DMS114 treated with DMSO at 0.1 percent for 48 hours (cell line): ENCODE measurements around the gene UNK.
"Not testable (repeated sequence)": the region's sequence is repeated elsewhere in the genome, so short reads cannot be mapped to it uniquely, and the experiment has no call there.

Experiments used
- DNase-seq: peaks from one replicate; lab custom pipeline; 2025; ENCODE audit not compliant: unreplicated experiment; lab: John Stamatoyannopoulos, UW

Gene UNK

GRCh38 chr17:75773121-75773807 lies 11.3 kb upstream of the UNK start:
- no peak for DNase-seq

- no peak for DNase-seq
These were observed 10.7 kb upstream of the UNK start for GRCh38 chr17:75773808-75774470.

GRCh38 chr17:75774471-75774990 lies 10.1 kb upstream of the UNK start:
- no peak for DNase-seq

- no peak for DNase-seq
These were observed 9.5 kb upstream of the UNK start for GRCh38 chr17:75774991-75775668.

GRCh38 chr17:75776386-75777295 lies 8.0 kb upstream of the UNK start:
- DNase-seq, result no peak

GRCh38 chr17:75777296-75777922 lies 7.2 kb upstream of the UNK start:
- no peak for DNase-seq

- not testable (repeated sequence) for DNase-seq
These were observed 6.3 kb upstream of the UNK start for GRCh38 chr17:75778066-75778860.

GRCh38 chr17:75778861-75779249 lies 5.8 kb upstream of the UNK start:
- no peak for DNase-seq

GRCh38 chr17:75779250-75779986 lies 5.2 kb upstream of the UNK start:
- peak; percentile 99 for DNase-seq

GRCh38 chr17:75779987-75780889 lies 4.4 kb upstream of the UNK start:
- DNase-seq, result no peak

- DNase-seq, result peak; percentile 57
These were observed 1.4 kb upstream of the UNK start for GRCh38 chr17:75783069-75783783.

- no peak for DNase-seq
These were observed 668 bp upstream of the UNK start for GRCh38 chr17:75783803-75784472.

GRCh38 chr17:75785016-75785890 lies 647 bp downstream of the UNK start:
- peak; percentile 74 for DNase-seq

GRCh38 chr17:75791254-75791653 lies 6.6 kb downstream of the UNK start:
- no peak for DNase-seq

GRCh38 chr17:75793460-75793859 lies 8.9 kb downstream of the UNK start:
- DNase-seq, result no peak
